Smooth muscle cell (in vitro differentiated cells): ENCODE results near the gene MED22. TPM values are rescaled to one million over a fixed set of nuclear protein-coding genes. Genes with fewer than 3 reads are reported as not detected.

ENCODE experiments used
- DNase-seq: peaks from one replicate; lab custom pipeline; 2025; ENCODE audit not compliant: unreplicated experiment; lab: John Stamatoyannopoulos, UW
- H2AFZ ChIP-seq: fragments of 200-600 bp; sonication (generic); 2 replicates; pipeline ENCODE4 v1.6.0; 2016; ENCODE audit warnings: antibody characterized with exemption, low read depth, mild to moderate bottlenecking
- H3F3A ChIP-seq: fragments of 200-600 bp; sonication (generic); 2 replicates; pipeline ENCODE4 v1.6.0; 2017; ENCODE audit warnings: antibody characterized with exemption, low read depth
- H3K27ac ChIP-seq: fragments of 200-600 bp; sonication (generic); 2 replicates; pipeline ENCODE4 v1.5.1; 2016; ENCODE audit warnings: low read depth, mild to moderate bottlenecking
- H3K27me3 ChIP-seq: fragments of 200-600 bp; sonication (generic); 2 replicates; pipeline ENCODE4 v1.6.1; 2016; ENCODE audit warnings: low read depth, mild to moderate bottlenecking
- H3K36me3 ChIP-seq: fragments of 200-600 bp; sonication (generic); 2 replicates; pipeline ENCODE4 v1.5.1; 2016; ENCODE audit warnings: low read depth
- H3K4me1 ChIP-seq: fragments of 200-600 bp; sonication (generic); 2 replicates; pipeline ENCODE4 v1.5.1; 2016; ENCODE audit warnings: low read depth
- H3K4me2 ChIP-seq: fragments of 200-600 bp; sonication (generic); 2 replicates; pipeline ENCODE4 v1.6.0; 2016; ENCODE audit warnings: mild to moderate bottlenecking
- H3K4me3 ChIP-seq: fragments of 200-600 bp; sonication (generic); 2 replicates; pipeline ENCODE4 v1.5.1; 2016; ENCODE audit warnings: mild to moderate bottlenecking
- H3K79me2 ChIP-seq: fragments of 200-600 bp; sonication (generic); 2 replicates; pipeline ENCODE4 v1.6.0; 2016; ENCODE audit warnings: low read depth, mild to moderate bottlenecking
- H3K9ac ChIP-seq: fragments of 200-600 bp; sonication (generic); 2 replicates; pipeline ENCODE4 v1.6.0; 2016; ENCODE audit warnings: low read depth
- H3K9me3 ChIP-seq: fragments of 200-600 bp; sonication (generic); replicated peaks from 2 replicates; pipeline ENCODE4 v1.5.1; 2016; ENCODE audit warnings: low read depth
- H4K20me1 ChIP-seq: fragments of 200-600 bp; sonication (generic); 2 replicates; pipeline ENCODE4 v1.6.0; 2016; ENCODE audit warnings: low read depth
- CTCF ChIP-seq: fragments of 200-600 bp; sonication (generic); IDR thresholded peaks from 2 replicates; pipeline ENCODE4 v1.5.1; 2017; ENCODE audit warnings: borderline replicate concordance, mild to moderate bottlenecking, antibody characterized with exemption; ENCODE audit not compliant: insufficient read depth, poor library complexity, severe bottlenecking
- WGBS: methylation state at CpG from one replicate; pipeline ENCODE4 v1.1.7; 2016; ENCODE audit warnings: low lambda C conversion rate; 5-methylcytosine and 5-hydroxymethylcytosine counted together
- polyA plus RNA-seq: library from polyadenylated mRNA; unstranded; fragments of >200 nt; fragmentation: Nextera tagmentation; extraction: Ambion mirVana; gene quantifications from 2 replicates; pipeline ENCODE4 v1.2.1, GENCODE V29; 2016
- total RNA-seq: library from RNA; depleted of rRNA; stranded (reverse); fragments of >200 nt; gene quantifications from 2 replicates; pipeline ENCODE4 v1.2.3, GENCODE V29; 2014

MED22 gene
- total and polyA plus RNA-seq, 2 experiments from 2014 or later, result 9.0 to 17.9 TPM

- Histone ChIP-seq H3K27ac (no peak overlapping the region), H3K4me2 (peak overlapping the region; percentile 99), H3K4me3 (peak overlapping the region; percentile 98), H2AFZ (no peak overlapping the region), H4K20me1 (peaks cover 16% of the 10 kb centered on the region), H3F3A (peaks cover 7% of the 10 kb centered on the region), H3K36me3 (no peaks in the 10 kb centered on the region), H3K4me1 (peaks cover 7% of the 10 kb centered on the region), H3K79me2 (peaks cover 21% of the 10 kb centered on the region), H3K9me3 (no peaks in the 10 kb centered on the region), H3K27me3 (no peaks in the 10 kb centered on the region), H3K9ac (no peak overlapping the region)
- over 99% methylated on average over 6 of the region's 6 CpGs for WGBS
- no peak for DNase-seq
- TF ChIP-seq CTCF, result no peak
These were observed 13.8 kb downstream of the MED22 start for GRCh38 chr9:133334161-133334560.

GRCh38 chr9:133333566-133333965 lies 14.4 kb downstream of the MED22 start:
- H3K9me3 ChIP-seq, result no peaks in the 10 kb centered on the region
- H3K27me3 ChIP-seq, result no peaks in the 10 kb centered on the region
- no peak for DNase-seq
- peaks cover 21% of the 10 kb centered on the region for H3K79me2 ChIP-seq
- no peak overlapping the region for H2AFZ ChIP-seq
- 96% methylated on average over 10 of the region's 10 CpGs for WGBS
- H3F3A ChIP-seq, result peaks cover 7% of the 10 kb centered on the region
- no peak overlapping the region for H3K9ac ChIP-seq
- TF ChIP-seq CTCF, result no peak
- H3K4me1 ChIP-seq, result peaks cover 7% of the 10 kb centered on the region
- no peak overlapping the region for H3K4me3 ChIP-seq
- no peak overlapping the region for H3K4me2 ChIP-seq
- peaks cover 16% of the 10 kb centered on the region for H4K20me1 ChIP-seq
- H3K36me3 ChIP-seq, result no peaks in the 10 kb centered on the region
- no peak overlapping the region for H3K27ac ChIP-seq

- H3F3A ChIP-seq, result peaks cover 7% of the 10 kb centered on the region
- no peaks in the 10 kb centered on the region for H3K36me3 ChIP-seq
- no peaks in the 10 kb centered on the region for H3K27me3 ChIP-seq
- 96% methylated on average over 11 of the region's 11 CpGs for WGBS
- H2AFZ ChIP-seq, result no peak overlapping the region
- H3K4me2 ChIP-seq, result no peak overlapping the region
- H4K20me1 ChIP-seq, result peaks cover 16% of the 10 kb centered on the region
- H3K79me2 ChIP-seq, result peaks cover 21% of the 10 kb centered on the region
- TF ChIP-seq CTCF, result no peak
- H3K4me3 ChIP-seq, result no peak overlapping the region
- H3K9me3 ChIP-seq, result no peaks in the 10 kb centered on the region
- no peak for DNase-seq
- H3K27ac ChIP-seq, result no peak overlapping the region
- no peak overlapping the region for H3K9ac ChIP-seq
- peaks cover 7% of the 10 kb centered on the region for H3K4me1 ChIP-seq
These were observed 14.9 kb downstream of the MED22 start for GRCh38 chr9:133333011-133333410.

- Histone ChIP-seq H3K9me3 (no peaks in the 10 kb centered on the region), H3F3A (peaks cover 7% of the 10 kb centered on the region), H3K27ac (no peak overlapping the region), H3K36me3 (no peaks in the 10 kb centered on the region), H3K4me3 (no peak overlapping the region), H3K4me2 (no peak overlapping the region), H2AFZ (no peak overlapping the region), H3K27me3 (no peaks in the 10 kb centered on the region), H4K20me1 (peaks cover 16% of the 10 kb centered on the region), H3K79me2 (peaks cover 21% of the 10 kb centered on the region), H3K4me1 (peaks cover 7% of the 10 kb centered on the region), H3K9ac (no peak overlapping the region)
- 91% methylated on average over 14 of the region's 20 CpGs for WGBS
- no peak for DNase-seq
- no peak for TF ChIP-seq CTCF
These were observed 15.6 kb downstream of the MED22 start for GRCh38 chr9:133332381-133332730.
